ENCODE data around the gene ELOVL1. TPM values are rescaled to one million over a fixed set of nuclear protein-coding genes. Genes with fewer than 3 reads are reported as not detected.

Gene ELOVL1
- total RNA-seq, 6 experiments from 2014 or later = 19.9 to 38.3 (median 29.2) TPM

DNA sequence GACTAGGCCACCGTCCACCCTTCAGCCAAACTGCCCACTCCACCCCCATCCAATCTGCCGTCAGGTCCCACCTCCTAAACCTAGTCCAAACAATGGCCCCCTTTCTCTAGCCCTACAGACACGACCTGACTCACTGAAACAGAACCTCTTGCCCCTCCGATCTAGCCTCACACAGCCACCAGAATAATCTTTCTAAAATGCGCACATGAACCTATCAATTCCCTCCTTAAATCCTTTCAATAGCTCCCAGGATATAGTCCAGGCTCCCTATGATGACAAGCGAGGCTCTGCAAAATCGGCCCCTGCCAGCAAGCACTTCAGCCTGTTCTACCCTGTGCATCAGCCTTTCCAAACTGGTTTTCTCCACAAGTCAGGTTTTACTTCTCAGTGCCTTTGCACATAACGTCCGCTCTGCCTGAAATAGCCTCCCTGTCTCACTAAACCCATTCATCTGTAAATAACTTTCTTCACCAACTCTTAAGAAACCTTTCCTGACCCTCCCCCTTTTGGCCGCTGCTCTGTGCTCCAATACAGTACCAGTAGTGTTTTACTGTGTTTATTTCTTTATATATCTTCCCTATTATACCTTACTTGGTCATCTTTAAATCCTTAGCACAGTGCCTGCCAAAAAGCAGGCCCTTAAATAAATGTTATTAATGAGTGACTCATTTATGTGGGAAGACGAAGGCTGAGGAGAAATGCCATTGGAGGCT is 18.1 kb downstream of the ELOVL1 start:
- Histone ChIP-seq H3K4me1 (peaks cover 0 to 12% (median 2%) of the 10 kb centered on the region in 4 donors), H3K9me3 (no peaks in the 10 kb centered on the region), H3K36me3 (no peaks in the 10 kb centered on the region), H3K27ac (peak overlapping the region; percentile 67 to 89 (median 85)), H3K27me3 (no peaks in the 10 kb centered on the region), H3K4me3 (peak overlapping the region; percentile 49 to 61 (median 52))
- 57% methylated on average over 11 of the region's 11 CpGs for WGBS (ENCODE audit: insufficient coverage, low coverage, low lambda C conversion rate, missing lambda C conversion rate)
- intact Hi-C loops (cut with DNase I) = no loop called here
- DNase-seq = no peak
- no peak for ATAC-seq
- no peak for TF ChIP-seq POLR2A (IDR thresholded peaks at IDR 0.05)
- TF ChIP-seq, protein P1, sequence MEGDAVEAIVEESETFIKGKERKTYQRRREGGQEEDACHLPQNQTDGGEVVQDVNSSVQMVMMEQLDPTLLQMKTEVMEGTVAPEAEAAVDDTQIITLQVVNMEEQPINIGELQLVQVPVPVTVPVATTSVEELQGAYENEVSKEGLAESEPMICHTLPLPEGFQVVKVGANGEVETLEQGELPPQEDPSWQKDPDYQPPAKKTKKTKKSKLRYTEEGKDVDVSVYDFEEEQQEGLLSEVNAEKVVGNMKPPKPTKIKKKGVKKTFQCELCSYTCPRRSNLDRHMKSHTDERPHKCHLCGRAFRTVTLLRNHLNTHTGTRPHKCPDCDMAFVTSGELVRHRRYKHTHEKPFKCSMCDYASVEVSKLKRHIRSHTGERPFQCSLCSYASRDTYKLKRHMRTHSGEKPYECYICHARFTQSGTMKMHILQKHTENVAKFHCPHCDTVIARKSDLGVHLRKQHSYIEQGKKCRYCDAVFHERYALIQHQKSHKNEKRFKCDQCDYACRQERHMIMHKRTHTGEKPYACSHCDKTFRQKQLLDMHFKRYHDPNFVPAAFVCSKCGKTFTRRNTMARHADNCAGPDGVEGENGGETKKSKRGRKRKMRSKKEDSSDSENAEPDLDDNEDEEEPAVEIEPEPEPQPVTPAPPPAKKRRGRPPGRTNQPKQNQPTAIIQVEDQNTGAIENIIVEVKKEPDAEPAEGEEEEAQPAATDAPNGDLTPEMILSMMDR (IDR thresholded peaks at IDR 0.05) = no peak

DNA sequence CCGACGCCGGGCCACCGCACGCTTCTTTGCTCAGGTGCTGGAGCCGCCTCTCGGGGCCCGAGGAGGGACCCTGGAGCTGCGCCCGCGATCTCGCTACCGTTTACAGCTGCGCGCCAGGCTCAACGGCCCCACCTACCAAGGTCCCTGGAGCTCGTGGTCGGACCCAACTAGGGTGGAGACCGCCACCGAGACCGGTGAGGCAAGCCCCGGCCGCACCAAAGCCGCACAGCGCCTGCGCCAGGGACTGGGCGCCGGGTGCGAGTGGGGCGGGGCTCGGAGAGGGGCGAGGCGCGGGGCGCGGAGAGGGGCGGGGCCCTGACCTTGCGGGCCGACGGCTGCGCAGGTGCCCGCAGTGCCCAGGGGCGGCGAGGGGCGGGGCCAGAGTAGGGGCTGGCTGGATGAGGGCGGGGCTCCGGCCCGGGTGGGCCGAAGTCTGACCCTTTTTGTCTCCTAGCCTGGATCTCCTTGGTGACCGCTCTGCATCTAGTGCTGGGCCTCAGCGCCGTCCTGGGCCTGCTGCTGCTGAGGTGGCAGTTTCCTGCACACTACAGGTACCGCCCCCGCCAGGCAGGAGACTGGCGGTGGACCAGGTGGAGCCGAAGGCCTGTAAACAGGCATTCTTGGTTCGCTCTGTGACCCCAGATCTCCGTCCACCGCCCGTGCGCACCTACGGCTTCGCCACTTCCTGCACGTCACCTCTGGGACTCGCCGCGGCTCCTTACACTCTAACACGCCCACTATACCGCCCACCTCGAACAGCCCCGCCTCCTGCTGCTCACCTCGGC is 18.8 kb downstream of the ELOVL1 start:
- peak; percentile 90 to 98 (median 94) for ATAC-seq
- TF ChIP-seq, protein P1 (IDR thresholded peaks at IDR 0.05) = no peak
- peak; percentile 53 for TF ChIP-seq POLR2A (IDR thresholded peaks at IDR 0.05)

DNA sequence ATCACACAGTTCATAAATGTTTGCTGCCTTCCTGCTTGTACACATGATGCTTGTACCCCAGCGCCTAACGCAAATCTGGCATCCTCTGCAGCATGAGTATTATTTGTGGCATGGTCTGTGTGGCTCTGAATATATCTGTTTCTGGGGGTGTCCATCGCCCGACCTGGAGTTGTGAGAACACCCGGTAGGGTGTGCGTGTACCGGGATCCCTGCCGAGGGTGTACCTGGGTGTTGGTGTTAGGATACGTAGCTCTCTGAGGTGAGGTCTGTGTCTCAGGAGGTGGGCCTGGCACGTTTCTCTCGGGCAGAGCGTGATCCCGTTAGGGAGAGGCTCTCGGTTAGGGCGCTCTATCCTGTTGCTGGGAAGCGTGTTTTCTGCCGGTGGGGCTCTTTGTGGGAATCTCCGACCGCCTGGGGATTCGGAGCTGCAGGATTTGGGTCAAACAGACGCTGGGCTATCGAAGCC is 19.4 kb downstream of the ELOVL1 start:
- DNase-seq (no peak), ATAC-seq (peak; percentile 3 to 23 (median 6))
- Histone ChIP-seq H3K4me1 (peaks cover 0 to 20% (median 2%) of the 10 kb centered on the region in 4 donors), H3K27me3 (no peaks in the 10 kb centered on the region), H3K27ac (peak overlapping the region; percentile 67 to 89 (median 85)), H3K9me3 (no peaks in the 10 kb centered on the region), H3K36me3 (no peaks in the 10 kb centered on the region), H3K4me3 (peak overlapping the region; percentile 49 to 61 (median 52))
- TF ChIP-seq, protein P1 (IDR thresholded peaks at IDR 0.05) = no peak
- TF ChIP-seq POLR2A (IDR thresholded peaks at IDR 0.05) = no peak
- 74% methylated on average over 3 of the region's 22 CpGs for WGBS (ENCODE audit: insufficient coverage, low coverage, low lambda C conversion rate, missing lambda C conversion rate)
- intact Hi-C loops (cut with DNase I) = no loop called here

More for the DNA sequence above, 18.8 kb downstream of the ELOVL1 start:
- Histone ChIP-seq H3K36me3 (no peaks in the 10 kb centered on the region), H3K27me3 (no peaks in the 10 kb centered on the region), H3K4me3 (peak overlapping the region; percentile 49 to 61 (median 52)), H3K4me1 (peaks cover 0 to 20% (median 2%) of the 10 kb centered on the region in 4 donors), H3K9me3 (no peaks in the 10 kb centered on the region), H3K27ac (peak overlapping the region; percentile 67 to 89 (median 85))
- 56% methylated on average over 15 of the region's 72 CpGs for WGBS (ENCODE audit: insufficient coverage, low coverage, low lambda C conversion rate, missing lambda C conversion rate)
- DNase-seq = peak; percentile 92 to 94 (median 93)
- intact Hi-C loops (cut with DNase I) = no loop called here

DNA sequence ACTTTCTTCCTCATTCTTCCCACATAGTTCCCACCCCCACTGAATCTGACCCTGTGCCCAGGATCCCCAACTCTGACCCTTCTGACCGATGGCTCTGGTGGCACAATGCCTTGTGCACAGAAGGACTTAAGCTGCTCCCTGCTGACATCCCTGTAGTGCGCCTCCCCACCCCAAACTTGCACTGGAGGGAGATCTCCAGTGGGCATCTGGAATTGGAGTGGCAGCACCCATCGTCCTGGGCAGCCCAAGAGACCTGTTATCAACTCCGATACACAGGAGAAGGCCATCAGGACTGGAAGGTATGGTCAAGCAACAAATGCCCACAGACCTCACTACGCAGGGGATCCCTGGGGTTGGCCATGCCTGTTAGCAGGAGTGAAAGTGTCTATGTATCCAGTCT is 21.2 kb downstream of the ELOVL1 start:
- intact Hi-C loops (cut with DNase I) = no loop called here
- ATAC-seq = no peak
- Histone ChIP-seq H3K36me3 (no peaks in the 10 kb centered on the region), H3K4me1 (peaks cover 0 to 15% (median 2%) of the 10 kb centered on the region in 4 donors), H3K27ac (no peak overlapping the region), H3K27me3 (no peaks in the 10 kb centered on the region), H3K9me3 (no peaks in the 10 kb centered on the region), H3K4me3 (no peak overlapping the region)
- no peak for TF ChIP-seq POLR2A (IDR thresholded peaks at IDR 0.05)
- TF ChIP-seq, protein P1 (IDR thresholded peaks at IDR 0.05) = no peak
- DNase-seq = peak in 1 of 3 donors; percentile 37
- WGBS (ENCODE audit: insufficient coverage, low coverage, low lambda C conversion rate, missing lambda C conversion rate) = 86% methylated on average over 1 of the region's 5 CpGs
